Stimulated activated CD8-positive, alpha-beta memory T cell treated with anti-CD3 and anti-CD28 coated beads, Interleukin-4, amount 100 ng/mL, for 4 hours (primary cell): ENCODE results near the gene STAG2.
"Not testable (repeated sequence)": the region's sequence is repeated elsewhere in the genome, so short reads cannot be mapped to it uniquely, and the experiment has no call there.

ENCODE experiments used
- DNase-seq, 2 donors: peaks; one replicate each; pipeline ENCODE4 v3.0.0-alpha.2; 2020; ENCODE audit warnings: low read depth in 2 of 2, low spot score in 1 of 2

STAG2 gene

GRCh38 chrX:123961268-123962005, at the start of gene STAG2:
Gene STAG2, plus strand, starts transcription at chrX:123961706. Its CDS starts 60,922 bp downstream, at chrX:124022628.
- DNase-seq = peak in 1 of 2 donors; percentile 19

DNA sequence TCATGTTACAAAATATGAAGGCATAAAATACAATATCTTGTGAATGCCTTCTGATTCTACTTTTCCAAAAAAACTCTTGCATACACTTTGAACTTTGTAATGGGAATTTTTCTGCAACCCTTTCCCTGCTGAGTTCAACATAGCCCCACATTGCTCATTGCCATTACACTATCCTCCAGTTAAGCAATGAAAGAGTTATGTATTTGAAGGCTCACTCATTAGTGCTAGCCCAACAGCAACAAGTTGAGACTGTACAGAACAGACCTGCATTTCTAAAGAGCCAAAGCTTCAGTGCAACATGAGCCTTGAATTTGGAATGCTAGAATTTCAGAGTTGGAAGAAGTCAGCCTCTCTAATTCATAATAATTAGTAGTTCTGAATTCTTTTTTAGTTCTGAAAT, 44.4 kb upstream of the STAG2 start:
- no peak for DNase-seq

DNA sequence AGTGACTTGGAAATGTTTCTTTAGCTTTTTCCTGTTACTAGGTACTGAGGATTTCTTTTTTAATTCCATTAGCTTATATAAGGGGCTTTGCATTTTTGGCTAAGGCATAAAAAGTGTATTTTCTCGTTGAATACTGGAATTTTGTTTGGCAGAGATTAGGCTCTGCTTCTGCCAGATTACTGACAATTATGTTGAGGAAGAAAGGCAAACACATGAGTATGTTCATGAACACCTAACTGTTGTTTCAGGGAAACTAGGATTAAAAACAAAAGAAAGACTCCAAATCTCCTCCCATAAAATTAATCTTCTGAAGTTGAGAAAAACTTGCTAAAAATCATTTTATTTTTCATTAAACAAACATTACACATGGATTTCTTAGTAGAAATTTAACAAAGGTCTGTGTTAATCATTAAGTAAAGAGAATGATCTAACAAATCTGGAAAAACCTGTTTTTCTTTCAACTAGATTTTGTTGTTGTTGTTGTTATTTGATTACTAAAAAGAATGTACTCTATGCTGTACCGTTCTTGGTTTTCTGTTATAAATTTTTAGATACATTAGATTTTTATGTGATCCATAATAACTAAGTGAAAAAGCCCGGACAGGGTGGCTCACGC, 43.3 kb upstream of the STAG2 start:
- no peak for DNase-seq

- DNase-seq = no peak
Measured at GRCh38 chrX:123920105-123920785, 41.3 kb upstream of the STAG2 start.

DNA sequence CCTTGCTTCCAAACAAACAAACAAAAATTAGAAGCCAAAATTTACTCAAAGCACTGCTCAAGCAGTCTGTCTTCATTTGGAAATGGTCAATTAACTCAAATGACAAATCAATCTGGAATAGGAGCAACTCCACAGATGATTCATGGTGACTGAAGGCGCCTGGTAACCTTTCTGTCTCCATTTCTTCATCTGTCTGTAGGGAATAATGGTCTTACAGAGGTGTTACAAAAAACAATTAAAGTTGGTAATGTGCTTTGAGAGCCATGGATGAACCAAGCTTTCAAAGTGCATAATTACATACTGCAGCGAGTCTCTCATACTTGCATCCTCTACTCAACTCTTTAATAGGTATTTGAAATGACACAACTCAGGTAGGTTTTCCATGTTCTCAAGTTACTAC, 38.3 kb upstream of the STAG2 start:
- no peak for DNase-seq

DNA sequence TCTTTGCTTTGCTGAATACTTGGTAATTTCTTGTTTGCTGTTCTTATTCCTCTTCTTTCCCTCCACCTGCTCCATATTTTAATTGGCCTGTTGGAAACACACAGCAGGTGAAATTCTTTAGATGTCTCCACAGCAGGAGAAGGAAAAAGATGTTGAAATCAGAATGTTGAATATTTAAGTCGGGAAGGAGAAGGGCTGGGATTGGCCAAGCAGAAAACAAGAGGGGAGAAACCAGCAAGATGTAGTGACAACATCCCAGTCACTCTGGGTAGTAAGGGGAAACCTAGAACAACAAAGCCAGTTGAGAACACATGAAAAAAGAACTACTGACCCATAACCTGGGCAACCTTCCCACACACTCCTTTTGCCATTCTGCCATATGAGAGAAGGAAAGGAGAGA, 37.3 kb upstream of the STAG2 start:
- no peak for DNase-seq

DNA sequence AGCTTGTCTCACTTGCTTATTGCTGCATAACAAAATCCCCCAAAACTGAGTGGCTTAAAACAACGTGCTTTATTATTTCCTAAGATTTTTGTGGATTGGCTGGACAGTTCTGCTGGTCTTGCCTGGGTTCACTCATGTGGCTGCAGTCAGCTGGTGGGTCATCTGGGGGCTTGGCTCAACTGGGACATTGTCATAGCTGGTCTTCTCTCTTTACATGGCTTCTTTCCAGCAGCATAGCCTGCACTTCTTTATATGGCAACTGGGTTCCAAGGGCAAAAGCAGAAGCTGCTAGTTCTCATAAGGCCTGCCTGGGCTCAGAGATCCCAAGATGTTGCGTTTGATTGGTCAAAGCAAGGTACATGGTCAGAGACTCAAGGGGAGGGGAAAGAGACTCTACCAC, 33.7 kb upstream of the STAG2 start:
- DNase-seq = no peak

- DNase-seq = not testable (repeated sequence)
Measured at GRCh38 chrX:123932055-123932454, 29.5 kb upstream of the STAG2 start.

DNA sequence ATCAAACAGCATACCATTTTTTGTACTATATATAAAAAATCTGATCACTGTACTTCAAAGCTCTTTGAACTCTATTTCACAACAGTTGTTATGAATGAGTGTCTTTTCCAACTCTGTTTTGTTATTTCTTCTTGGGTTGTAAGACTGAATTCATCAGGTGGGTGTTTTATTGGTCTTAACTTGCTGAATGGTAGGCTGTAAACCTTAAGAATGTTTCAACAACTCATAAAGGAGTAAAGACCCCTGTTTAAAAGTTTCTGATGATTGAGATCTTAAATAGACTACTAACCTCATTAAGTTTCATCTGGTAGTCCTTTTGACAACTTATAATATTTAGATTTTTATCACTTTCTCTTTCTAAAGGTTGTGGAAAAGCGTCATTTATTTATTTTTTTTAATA, 18.4 kb upstream of the STAG2 start:
- DNase-seq = no peak

DNA sequence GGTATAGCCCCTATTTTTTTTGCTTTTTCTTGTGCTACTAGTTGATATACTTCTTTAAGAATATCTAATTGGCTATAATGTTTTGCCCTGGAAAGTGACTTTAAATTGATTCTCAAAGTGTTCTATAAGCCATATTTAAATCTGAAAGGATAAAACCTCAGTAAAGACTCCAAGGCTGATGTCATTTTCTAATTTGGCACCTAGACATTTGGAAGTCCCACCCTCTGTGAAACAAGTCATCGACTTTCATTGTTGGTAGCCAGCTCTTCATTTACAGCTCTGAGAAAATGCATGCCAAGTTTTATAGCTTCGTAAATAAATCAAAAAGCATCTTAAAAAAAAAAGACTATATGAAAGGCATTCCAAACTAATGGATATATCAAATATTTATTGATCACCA, 18.0 kb upstream of the STAG2 start:
- DNase-seq = no peak

GRCh38 chrX:123949846-123950245, 11.7 kb upstream of the STAG2 start:
- DNase-seq = no peak

- no peak for DNase-seq
Measured at GRCh38 chrX:123959281-123960063, 2.0 kb upstream of the STAG2 start.

- no peak for DNase-seq
Measured at GRCh38 chrX:123960956-123961267, 594 bp upstream of the STAG2 start.

DNA sequence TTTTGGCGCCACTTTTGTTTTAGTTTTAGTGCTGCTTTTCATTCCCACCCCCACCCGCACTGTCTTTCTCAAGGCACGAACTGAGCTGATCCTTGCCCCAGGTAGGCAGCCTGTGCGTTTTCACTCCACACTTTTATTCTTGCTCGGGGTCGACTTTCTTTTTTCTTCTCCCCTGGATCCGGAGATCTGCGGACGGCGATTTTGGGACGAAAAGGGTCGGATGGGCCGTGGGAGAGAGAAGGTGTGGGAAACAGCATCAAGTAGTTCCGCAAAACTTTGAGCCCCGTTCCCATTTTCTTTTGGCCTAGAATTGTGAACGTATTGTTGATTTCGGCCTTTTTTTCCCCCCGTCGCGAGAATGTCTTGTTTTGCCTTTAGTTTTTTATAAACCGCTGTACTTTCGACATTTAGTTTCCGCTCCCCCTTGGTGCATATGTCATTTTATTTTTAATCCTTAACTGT, 531 bp downstream of the STAG2 start:
- no peak for DNase-seq

GRCh38 chrX:123962794-123963373, 1.4 kb downstream of the STAG2 start:
- peak in 1 of 2 donors; percentile 71 for DNase-seq

- no peak for DNase-seq
Measured at GRCh38 chrX:123964156-123964834, 2.8 kb downstream of the STAG2 start.

DNA sequence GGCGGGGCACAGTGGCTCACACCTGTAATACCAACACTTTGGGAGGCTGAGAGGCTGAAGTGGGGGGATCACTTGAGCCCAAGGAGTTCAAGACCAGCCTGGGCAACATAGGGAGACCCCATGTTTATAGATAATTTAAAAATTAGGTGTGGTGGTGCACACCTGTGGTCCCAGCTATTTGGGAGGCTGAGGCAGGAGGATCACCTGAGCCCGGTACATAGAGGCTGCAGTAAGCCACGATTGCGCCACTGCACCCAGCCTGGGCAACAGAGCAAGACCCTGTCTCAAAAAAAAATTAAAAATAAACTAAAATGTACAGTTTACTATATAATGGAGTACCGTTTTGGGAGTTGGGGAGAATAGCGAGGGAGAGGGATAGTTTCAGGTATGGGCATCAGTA, 4.2 kb downstream of the STAG2 start:
- DNase-seq = no peak

DNA sequence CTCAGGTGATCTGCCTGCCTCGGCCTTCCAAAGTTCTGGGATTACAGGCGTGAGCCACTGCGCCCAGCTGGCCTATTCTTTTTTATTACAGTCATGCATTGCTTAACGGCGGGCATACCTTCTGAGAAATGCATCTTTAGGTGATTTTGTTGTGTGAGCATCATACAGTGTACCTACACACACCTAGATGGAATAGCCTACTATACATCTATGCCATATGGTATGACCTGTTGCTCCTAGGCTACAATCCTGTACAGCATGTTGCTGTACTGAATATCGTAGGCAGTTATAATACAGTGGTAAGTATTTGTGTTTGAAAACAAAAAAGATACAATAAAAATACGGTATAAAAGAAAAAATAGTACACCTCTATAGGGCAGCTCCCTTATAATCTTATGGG, 6.0 kb downstream of the STAG2 start:
- DNase-seq = no peak

DNA sequence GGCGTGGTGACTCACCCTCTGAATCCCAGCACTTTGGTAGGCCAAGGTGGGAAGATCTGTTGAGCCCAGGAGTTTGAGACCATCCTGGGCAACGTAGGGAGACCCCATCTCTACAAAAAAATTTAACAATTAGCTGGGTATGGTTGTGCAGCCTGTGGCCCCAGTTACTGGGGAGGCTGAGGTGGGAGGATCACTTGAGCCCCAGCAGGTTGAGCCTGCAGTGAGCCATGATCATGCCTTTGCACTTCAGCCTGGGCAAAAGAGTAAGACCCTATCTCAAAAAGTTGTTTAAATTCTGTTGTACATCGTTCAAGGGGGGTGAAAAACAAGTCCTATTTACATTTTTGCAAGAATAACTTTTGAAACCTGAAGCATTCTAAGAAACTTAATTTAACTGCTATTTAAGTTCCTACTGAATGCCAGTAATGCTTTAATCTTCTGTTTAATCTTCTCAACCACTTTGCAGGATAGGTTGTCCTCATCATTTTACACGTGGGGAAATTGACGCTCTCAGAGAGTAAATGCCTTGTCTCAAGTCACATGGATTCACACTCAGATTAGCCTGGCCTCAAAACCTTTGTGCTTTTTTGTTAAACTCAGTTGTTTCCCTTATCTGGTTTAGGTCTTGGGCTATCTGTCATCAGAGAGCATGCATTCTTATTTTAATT, 7.0 kb downstream of the STAG2 start:
- no peak for DNase-seq

DNA sequence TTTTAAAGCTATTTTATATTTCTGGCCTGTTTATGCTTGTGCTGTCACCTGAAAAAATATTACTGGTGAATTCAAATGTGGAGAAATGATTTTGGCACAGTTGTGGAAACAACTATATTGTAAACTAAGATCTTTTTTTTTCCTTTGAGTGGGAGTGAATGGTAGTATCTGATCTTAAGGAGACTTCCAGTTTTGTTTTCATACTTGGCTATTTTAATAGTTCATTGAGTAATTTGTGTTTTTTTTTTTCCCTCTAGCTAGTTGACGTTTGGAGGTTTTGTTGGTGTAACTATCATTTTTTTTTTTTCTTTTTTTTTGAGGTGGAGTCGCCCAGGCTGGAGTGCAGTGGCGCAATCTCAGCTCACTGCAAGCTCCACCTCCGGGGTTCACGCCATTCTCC, 10.5 kb downstream of the STAG2 start:
- no peak for DNase-seq
